SJCRH30 (cell line): Measurements from ENCODE around the gene USP34. TPM values are rescaled to one million over a fixed set of nuclear protein-coding genes. Genes with fewer than 3 reads are reported as not detected.
"Not testable (repeated sequence)": the region's sequence is repeated elsewhere in the genome, so short reads cannot be mapped to it uniquely, and the experiment has no call there.

ENCODE experiments used
- DNase-seq, 2 experiments: peaks; one replicate each; pipeline ENCODE4 v3.0.0-alpha.2; 2015 to 2020
- H3K27ac ChIP-seq: fragments of 250-450 bp; sonication (Bioruptor Pico); 2 replicates; pipeline ENCODE4 v1.5.1; 2020; ENCODE audit warnings: mild to moderate bottlenecking, moderate library complexity
- H3K27me3 ChIP-seq: fragments of 250-450 bp; sonication (Bioruptor Pico); 2 replicates; pipeline ENCODE4 v1.5.1; 2020; ENCODE audit warnings: mild to moderate bottlenecking, moderate library complexity
- H3K36me3 ChIP-seq: fragments of 250-450 bp; sonication (Bioruptor Pico); 2 replicates; pipeline ENCODE4 v1.5.1; 2020; ENCODE audit warnings: mild to moderate bottlenecking, moderate library complexity
- H3K4me1 ChIP-seq: fragments of 250-450 bp; sonication (Bioruptor Pico); 2 replicates; pipeline ENCODE4 v1.5.1; 2020; ENCODE audit warnings: mild to moderate bottlenecking, moderate library complexity
- H3K4me3 ChIP-seq: fragments of 250-450 bp; sonication (Bioruptor Pico); 2 replicates; pipeline ENCODE4 v1.5.1; 2020; ENCODE audit warnings: mild to moderate bottlenecking, moderate library complexity
- H3K9me3 ChIP-seq: fragments of 250-450 bp; sonication (Bioruptor Pico); replicated peaks from 2 replicates; pipeline ENCODE4 v1.5.1; 2020; ENCODE audit warnings: mild to moderate bottlenecking, moderate library complexity
- total RNA-seq: library from RNA; depleted of rRNA; stranded (reverse); fragments of >200 nt; shearing (Covaris generic); gene quantifications from 2 replicates; pipeline ENCODE4 v1.2.3, GENCODE V29; 2014; rRNA removed

The USP34 gene
- total RNA-seq, 1 experiment from 2014 or later = 133 TPM

DNA sequence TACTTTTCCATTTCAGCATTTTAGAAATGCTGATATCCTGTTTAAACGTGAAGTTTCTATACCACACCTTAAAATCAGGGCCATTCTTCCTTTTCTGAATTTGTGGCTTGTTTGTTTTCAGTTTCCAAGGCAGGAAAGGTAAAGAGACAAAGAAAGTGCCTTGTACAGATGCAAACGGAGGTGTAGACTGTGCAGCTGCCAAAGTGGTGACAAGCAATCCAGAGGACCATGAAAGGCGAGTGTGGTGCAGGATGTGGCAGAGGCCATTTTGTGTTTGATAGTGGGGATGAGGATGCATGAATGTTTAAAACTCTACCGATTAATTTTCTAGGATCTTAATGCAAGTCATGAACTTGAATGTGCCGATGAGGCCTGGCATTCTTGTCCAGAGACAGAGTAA is 308.2 kb downstream of the USP34 start:
- no peak overlapping the region for H3K4me3 ChIP-seq
- H3K27me3 ChIP-seq = no peaks in the 10 kb centered on the region
- no peaks in the 10 kb centered on the region; the same call in 1 of the 2 replicates for H3K36me3 ChIP-seq
- no peak overlapping the region for H3K27ac ChIP-seq
- no peaks in the 10 kb centered on the region for H3K9me3 ChIP-seq
- no peak for DNase-seq
- no peaks in the 10 kb centered on the region for H3K4me1 ChIP-seq

DNA sequence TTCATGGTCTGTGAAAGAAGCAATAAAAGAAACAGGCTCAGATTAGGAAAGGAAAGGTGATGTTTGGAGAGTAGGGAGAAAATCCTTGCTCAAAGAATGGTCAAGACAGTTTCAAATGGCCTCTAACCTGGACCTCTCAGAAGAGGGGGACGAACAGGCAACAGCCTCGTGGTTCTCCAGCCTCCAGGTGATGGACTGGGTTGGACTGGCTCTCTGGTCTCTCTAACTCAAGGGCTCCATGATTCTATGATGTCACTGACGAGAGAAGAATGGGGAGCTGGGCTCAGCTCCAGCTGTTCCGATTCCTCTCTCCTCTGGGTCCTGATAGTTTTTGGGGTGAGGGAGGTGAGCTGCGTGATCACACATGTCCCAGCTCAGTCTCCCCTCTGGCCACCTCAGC is 309.0 kb downstream of the USP34 start, which contains the start of gene C2orf74:
TSS of gene C2orf74 (plus strand) at position 301 of the 400 bp plus-strand sequence. CDS start 327 bp downstream, outside the sequence.
- H3K27ac ChIP-seq = no peak within 1 kb of the TSS
- no peaks in the 10 kb centered on the region for H3K4me1 ChIP-seq
- H3K36me3 ChIP-seq = no peaks in the 10 kb centered on the region; the same call in 1 of the 2 replicates
- no peaks in the 10 kb centered on the region for H3K9me3 ChIP-seq
- no peaks in the 10 kb centered on the region for H3K27me3 ChIP-seq
- no peak for DNase-seq
- H3K4me3 ChIP-seq = no peak within 1 kb of the TSS

DNA sequence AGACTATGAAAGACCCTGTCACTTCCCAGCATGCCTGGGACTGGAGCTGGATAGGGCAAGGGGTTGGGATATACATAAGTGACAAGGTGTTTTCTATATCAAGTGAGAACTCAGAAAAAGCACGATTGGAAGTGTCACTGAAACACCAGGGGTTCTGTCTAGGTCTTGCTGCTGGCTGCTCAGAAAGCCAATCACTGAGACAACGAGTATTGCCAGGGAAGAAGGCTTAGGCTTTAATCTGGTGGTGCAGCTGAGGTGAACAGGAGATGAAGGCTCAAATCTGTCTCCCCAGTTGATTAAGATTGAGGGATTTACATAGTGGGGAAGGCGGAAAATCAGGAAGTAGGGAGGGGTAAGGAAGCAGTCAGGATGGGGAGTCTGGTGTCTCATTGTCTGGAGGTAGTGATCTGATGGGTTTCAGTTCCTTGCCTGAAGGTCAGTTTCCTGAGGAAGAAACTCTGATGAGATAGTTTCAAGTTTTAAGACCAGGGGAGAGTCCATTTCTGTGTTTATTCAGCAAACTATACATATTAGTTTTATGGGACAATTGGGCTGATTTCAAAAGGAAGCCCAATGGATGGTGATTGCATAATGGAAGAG is 312.4 kb downstream of the USP34 start:
- H3K4me3 ChIP-seq = no peak overlapping the region
- no peaks in the 10 kb centered on the region; the same call in 1 of the 2 replicates for H3K36me3 ChIP-seq
- no peaks in the 10 kb centered on the region for H3K4me1 ChIP-seq
- H3K27ac ChIP-seq = no peak overlapping the region
- H3K27me3 ChIP-seq = no peaks in the 10 kb centered on the region
- DNase-seq = no peak
- no peaks in the 10 kb centered on the region for H3K9me3 ChIP-seq

DNA sequence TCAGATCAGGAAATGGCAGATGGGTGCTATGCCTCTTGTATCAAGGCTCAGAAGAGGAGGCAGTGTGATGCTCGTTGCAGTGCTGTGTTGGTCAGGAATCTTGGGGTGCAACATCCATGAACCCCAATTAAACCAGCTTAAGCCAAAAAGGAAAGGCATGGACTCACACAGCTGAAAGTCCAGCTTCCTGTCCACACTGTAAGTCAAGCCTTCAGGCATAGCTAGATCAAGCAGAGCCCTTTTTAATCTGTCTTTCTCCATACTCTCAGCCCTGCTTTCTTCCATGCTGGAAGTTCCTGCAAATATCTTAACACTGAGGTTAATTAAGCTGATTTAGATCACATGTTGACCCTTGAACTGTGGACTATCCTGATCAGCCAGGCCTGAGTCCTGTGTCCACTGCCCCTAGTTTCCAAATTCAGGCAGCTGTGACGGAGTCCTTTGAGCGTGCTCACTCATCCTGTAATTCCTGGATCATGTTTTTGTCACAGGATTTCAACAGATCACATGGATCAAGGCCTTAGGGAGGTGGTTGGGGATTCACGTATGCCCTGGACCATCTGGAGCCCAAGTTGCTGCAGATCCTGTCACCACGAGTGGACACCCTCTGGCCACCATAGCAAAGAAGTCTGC is 313.4 kb downstream of the USP34 start:
- no peaks in the 10 kb centered on the region for H3K4me1 ChIP-seq
- no peaks in the 10 kb centered on the region; the same call in 1 of the 2 replicates for H3K36me3 ChIP-seq
- DNase-seq = no peak
- H3K4me3 ChIP-seq = no peak overlapping the region
- H3K9me3 ChIP-seq = no peaks in the 10 kb centered on the region
- no peaks in the 10 kb centered on the region for H3K27me3 ChIP-seq
- no peak overlapping the region for H3K27ac ChIP-seq

DNA sequence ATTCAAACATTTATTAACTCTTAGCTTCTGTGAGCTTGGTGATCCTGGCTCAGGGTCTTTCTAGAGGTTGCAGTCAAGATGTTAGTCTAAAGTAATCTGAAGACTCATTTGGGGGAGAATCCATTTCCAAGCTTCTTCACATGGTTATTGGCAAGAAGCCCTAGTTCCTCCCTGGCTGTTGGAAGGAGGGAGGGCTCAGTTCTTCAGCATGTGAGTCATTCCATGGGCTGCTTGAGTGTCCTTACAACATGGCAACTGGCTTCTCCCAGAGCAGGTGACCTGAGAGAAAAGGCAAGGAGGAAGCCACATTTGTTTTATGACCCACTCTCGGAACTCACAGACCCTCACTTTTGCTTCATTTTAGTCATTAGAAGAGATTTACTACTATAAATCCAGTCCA is 319.5 kb downstream of the USP34 start:
- Histone ChIP-seq H3K4me1 (no peaks in the 10 kb centered on the region), H3K27me3 (no peaks in the 10 kb centered on the region), H3K9me3 (no peaks in the 10 kb centered on the region), H3K4me3 (no peak overlapping the region), H3K36me3 (peaks cover 8% of the 10 kb centered on the region), H3K27ac (no peak overlapping the region)
- no peak for DNase-seq

DNA sequence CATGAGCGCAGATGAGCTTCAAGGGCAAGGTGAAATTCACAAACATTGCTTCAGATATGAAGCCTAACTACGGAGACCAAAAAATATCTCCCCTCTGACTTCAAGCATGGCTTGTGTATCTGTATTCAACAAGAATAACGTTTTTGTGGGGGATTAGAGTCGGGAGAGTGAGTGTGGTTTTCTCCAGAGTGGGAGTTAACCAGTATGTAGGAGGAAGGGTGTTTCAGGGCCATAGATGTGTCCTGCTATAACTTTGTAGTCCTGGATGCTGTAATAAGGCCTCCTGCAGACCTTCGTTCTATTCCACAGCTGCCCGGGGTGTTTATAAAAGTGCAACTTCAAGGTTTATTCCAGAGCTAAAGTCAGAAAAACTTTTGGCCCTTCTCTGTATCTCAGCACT is 321.8 kb downstream of the USP34 start:
- H3K4me1 ChIP-seq = no peaks in the 10 kb centered on the region
- no peak for DNase-seq
- no peak overlapping the region for H3K27ac ChIP-seq
- H3K27me3 ChIP-seq = no peaks in the 10 kb centered on the region
- no peaks in the 10 kb centered on the region; the same call in 1 of the 2 replicates for H3K9me3 ChIP-seq
- no peak overlapping the region for H3K4me3 ChIP-seq
- peaks cover 8% of the 10 kb centered on the region for H3K36me3 ChIP-seq

DNA sequence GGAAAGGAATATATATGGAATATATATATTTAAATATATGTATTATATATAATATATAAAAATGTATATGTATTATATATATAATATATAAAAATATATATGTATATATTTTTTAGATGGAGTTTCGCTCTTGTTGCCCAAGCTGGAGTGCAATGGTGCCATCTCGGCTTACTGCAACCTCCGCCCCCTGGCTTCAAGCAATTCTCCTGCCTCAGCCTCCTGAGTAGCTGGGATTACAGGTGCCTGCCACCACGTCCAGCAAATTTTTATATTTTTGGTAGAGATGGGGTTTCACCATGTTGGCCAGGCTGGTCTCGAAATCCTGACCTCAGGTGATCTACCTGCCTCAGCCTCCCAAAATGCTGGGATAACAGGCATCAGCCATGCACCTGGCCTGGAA is 322.8 kb downstream of the USP34 start:
- not testable (repeated sequence) for H3K27me3 ChIP-seq, H3K36me3 ChIP-seq, DNase-seq, H3K9me3 ChIP-seq, H3K4me3 ChIP-seq, H3K4me1 ChIP-seq, H3K27ac ChIP-seq

DNA sequence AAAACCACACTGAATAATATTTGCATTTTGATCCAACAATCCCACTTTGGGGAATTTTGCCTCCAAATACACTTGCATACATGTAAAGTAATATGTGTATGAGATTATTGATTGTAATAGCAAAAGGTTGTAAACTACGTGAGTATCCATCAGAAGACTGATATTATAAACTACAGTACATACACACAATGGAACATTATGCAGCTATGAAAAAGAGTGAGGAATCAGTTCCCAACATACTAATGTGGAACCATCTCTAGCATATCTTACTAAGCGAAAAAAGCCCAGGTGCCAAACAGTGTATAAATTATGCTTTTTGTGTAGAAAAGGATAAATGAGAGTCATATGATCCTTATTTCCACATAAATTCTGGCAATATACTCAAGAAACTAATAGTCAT is 324.9 kb downstream of the USP34 start:
- no peaks in the 10 kb centered on the region; the same call in 1 of the 2 replicates for H3K9me3 ChIP-seq
- H3K27me3 ChIP-seq = no peaks in the 10 kb centered on the region
- H3K36me3 ChIP-seq = peaks cover 8% of the 10 kb centered on the region
- H3K4me1 ChIP-seq = no peaks in the 10 kb centered on the region
- H3K27ac ChIP-seq = no peak overlapping the region
- no peak for DNase-seq
- no peak overlapping the region for H3K4me3 ChIP-seq

DNA sequence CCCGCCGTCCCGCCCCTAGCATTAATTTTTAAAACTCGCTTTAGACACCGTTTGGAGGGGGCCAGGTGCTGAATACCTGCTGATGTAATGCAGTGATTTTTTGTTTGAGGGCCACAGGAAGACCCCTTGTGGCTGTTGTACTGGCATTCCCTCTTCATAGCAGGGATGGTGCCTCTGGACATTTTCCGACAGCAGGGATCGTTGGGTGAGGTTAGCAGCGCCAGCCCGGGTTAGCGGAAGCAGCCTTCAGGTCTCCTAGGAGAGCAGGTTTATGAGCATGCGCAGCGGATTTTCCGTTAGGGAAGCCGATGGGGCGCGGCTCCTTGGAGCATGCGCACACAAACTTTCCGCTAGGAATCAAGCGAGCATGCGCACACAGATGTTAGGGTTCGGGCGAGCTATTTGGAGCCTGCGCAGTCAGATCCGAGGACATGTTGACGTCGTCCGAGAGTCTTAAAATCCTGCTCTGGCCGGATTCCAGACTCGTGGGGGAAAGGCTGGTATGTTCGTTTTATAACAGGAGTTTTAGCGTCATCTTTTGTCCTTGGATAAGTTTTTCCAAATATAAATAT is 326.1 kb downstream of the USP34 start:
- H3K4me3 ChIP-seq = peak overlapping the region; percentile 61
- no peaks in the 10 kb centered on the region for H3K27me3 ChIP-seq
- H3K4me1 ChIP-seq = no peaks in the 10 kb centered on the region
- peak overlapping the region; percentile 45 for H3K27ac ChIP-seq
- peaks cover 8% of the 10 kb centered on the region for H3K36me3 ChIP-seq
- DNase-seq = peak; percentile 96 to 99
- no peaks in the 10 kb centered on the region; the same call in 1 of the 2 replicates for H3K9me3 ChIP-seq

DNA sequence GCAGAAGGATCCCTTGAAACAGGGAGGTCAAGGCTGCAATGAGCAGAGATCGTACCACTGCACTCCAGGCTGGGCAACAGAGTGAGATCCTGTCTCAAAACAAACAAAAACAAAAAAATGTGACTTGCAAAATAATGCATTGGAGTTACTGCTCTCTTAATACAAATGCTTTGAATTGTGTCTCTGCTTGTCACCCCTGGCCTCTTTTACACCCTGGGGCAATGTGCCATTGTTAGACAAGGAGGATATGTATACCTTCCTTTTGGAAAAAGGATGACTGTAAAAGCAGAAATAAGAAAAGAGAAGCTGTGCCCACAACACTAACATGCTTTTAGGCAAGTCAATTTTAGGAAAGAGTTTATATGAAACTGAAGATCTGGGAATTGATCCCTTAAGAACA is 329.7 kb downstream of the USP34 start:
- Histone ChIP-seq H3K27ac (no peak overlapping the region), H3K27me3 (no peaks in the 10 kb centered on the region), H3K4me3 (no peak overlapping the region), H3K4me1 (no peaks in the 10 kb centered on the region), H3K36me3 (no peaks in the 10 kb centered on the region), H3K9me3 (no peaks in the 10 kb centered on the region; the same call in 1 of the 2 replicates)
- no peak for DNase-seq

DNA sequence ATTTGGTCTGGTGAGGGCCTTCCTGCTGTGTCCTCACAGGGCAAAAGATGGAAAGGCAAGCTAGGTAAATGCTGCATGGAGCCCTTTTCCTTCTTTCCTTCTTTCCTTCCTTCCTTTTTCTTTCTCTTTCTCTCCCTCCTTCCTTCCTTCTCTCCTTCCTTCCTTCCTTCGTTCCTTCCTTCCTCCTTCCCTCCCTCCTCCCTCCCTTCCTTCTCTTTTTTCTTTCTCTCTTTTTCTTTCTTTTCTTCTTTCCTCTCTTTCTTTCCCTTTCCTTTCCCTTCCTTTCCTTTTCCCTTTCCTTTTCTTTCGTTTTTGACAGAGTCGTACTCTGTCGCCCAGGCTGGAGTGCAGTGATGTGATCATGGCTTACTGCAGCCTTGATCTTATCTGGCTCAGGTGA is 332.0 kb downstream of the USP34 start:
- no peak overlapping the region for H3K27ac ChIP-seq
- no peak for DNase-seq
- no peaks in the 10 kb centered on the region for H3K36me3 ChIP-seq
- no peaks in the 10 kb centered on the region for H3K27me3 ChIP-seq
- H3K9me3 ChIP-seq = no peaks in the 10 kb centered on the region
- no peak overlapping the region for H3K4me3 ChIP-seq
- no peaks in the 10 kb centered on the region for H3K4me1 ChIP-seq

Other genes with a start within 250 kb of the USP34 start
- 407 and 436 TPM in 2 replicates for gene XPO1, start 67.3 kb upstream of the USP34 start, total RNA-seq